Bronchial epithelial cell (primary cell): Measurements from ENCODE around the gene POLR1A. TPM values are rescaled to one million over a fixed set of nuclear protein-coding genes. Genes with fewer than 3 reads are reported as not detected.

Source experiments
- DNase-seq: peaks from one replicate; pipeline ENCODE4 v3.0.0-alpha.2; 2010; ENCODE audit warnings: low read depth
- FAIRE-seq: peaks from 2 replicates; lab custom pipeline; 2011; peaks lifted over from hg19 to GRCh38; lab: Jason Lieb, UNC
- H3K27me3 ChIP-seq: 2 replicates; pipeline ENCODE4 v1.5.1; 2011; ENCODE audit warnings: low read length; ENCODE audit not compliant: control insufficient read depth, insufficient read depth
- H3K36me3 ChIP-seq: 2 replicates; pipeline ENCODE4 v1.5.1; 2011; ENCODE audit warnings: low read length; ENCODE audit not compliant: control insufficient read depth, insufficient read depth
- H3K4me3 ChIP-seq: 2 replicates; pipeline ENCODE4 v1.5.1; 2011; ENCODE audit warnings: mild to moderate bottlenecking, low read depth, low read length, control low read depth
- CTCF ChIP-seq: IDR thresholded peaks from 2 replicates; pipeline ENCODE4 v1.5.1; 2011; ENCODE audit warnings: mild to moderate bottlenecking, moderate library complexity, low read length, control low read depth, inconsistent platforms; ENCODE audit not compliant: insufficient read depth, severe bottlenecking
- total RNA-seq: library from RNA; depleted of rRNA; stranded (reverse); fragments of >200 nt; gene quantifications from 2 replicates; pipeline ENCODE4 v1.2.1, GENCODE V29; 2014

POLR1A gene
- total RNA-seq, 1 donor from 2014 or later, result 9.7 TPM

- H3K27me3 ChIP-seq, result no peaks in the 10 kb centered on the region
- no peak overlapping the region for H3K4me3 ChIP-seq
- peaks cover 24% of the 10 kb centered on the region for H3K36me3 ChIP-seq
- FAIRE-seq, result no peak
- no peak for TF ChIP-seq CTCF
- no peak for DNase-seq
Observed at GRCh38 chr2:86033751-86034692, 71.7 kb downstream of the POLR1A start.

DNA sequence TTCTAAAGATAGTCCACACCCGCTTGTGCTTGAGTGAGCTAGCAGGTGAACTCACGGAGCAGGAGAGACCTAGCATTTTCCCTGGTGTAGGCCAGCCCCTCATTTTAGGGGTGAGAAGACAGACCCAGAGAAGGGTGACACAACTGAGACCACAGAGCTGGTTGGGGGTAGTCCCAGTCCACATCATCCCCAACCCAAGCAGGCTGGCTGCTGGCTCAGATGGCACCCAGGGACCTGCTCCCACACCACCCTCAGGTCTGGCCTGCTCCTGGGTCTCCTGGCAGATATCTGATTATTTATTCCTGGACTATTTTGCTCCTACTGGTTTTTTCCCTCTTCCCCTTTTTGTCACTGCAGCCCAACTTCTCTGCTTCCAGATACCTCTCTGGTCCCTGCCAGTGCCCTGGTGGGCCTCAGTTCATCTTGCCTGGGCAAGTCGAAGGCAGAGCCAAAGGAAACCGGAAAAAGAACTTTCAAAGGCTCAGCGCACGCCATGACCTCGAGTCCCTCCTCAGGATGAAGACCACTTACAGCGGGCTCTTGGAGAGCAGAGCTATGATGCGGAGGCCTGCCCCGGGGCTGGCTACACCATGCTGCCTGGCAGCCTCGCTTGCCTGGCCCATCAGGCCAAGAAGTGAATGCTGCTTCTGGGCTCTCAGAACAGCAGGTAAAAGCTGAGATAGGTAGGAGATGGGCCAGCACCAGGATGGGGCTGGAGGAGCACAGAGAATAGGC, 72.7 kb downstream of the POLR1A start:
- FAIRE-seq, result no peak
- Histone ChIP-seq H3K36me3 (peaks cover 28% of the 10 kb centered on the region), H3K4me3 (no peak overlapping the region), H3K27me3 (no peaks in the 10 kb centered on the region)
- DNase-seq, result no peak
- TF ChIP-seq CTCF, result no peak

GRCh38 chr2:86031606-86032005, 74.1 kb downstream of the POLR1A start:
- DNase-seq (no peak), FAIRE-seq (no peak)
- peaks cover 38% of the 10 kb centered on the region for H3K36me3 ChIP-seq
- TF ChIP-seq CTCF, result no peak
- H3K27me3 ChIP-seq, result no peaks in the 10 kb centered on the region
- no peak overlapping the region for H3K4me3 ChIP-seq

DNA sequence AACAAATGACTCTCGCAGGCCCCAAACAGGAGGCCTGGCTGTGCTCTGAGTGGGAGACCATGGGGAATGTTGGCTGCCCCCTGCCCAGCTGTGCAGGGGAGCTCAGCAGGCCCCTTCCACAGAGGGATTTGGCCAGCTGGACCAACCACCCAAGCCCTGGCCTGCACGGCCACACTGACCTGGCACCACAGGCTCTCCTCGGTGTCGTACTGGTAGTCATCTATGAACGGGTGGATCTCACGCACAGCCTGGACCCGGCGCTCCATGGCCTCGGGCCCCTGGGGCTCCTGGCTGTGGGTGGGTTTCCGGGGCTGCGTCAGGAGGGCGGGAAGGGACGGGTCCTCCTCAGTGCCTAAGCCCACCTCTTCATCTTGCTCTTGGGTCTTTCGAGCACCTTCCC, 74.5 kb downstream of the POLR1A start:
- Histone ChIP-seq H3K36me3 (peaks cover 39% of the 10 kb centered on the region), H3K4me3 (no peak overlapping the region), H3K27me3 (no peaks in the 10 kb centered on the region)
- TF ChIP-seq CTCF, result no peak
- DNase-seq, result no peak
- FAIRE-seq, result no peak

DNA sequence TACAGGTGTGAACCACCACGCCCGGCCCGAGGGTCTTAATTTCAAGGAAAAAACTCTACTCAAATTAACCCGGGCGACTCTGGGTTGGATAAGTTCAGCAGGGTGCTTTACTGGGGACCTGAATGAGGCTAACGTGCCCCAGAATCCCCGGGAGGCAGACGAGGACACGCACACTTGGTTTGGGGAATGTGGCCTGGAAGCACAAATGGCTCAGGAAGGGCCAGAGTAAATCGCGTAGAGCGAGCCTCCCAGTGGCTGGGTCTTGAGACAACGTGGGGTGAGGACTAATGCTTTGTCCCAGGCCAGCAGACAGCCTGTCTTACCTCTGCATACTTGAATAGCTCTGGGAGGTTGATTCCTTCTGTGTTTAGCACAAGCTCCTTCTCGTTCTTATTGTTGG, 75.8 kb downstream of the POLR1A start:
- Histone ChIP-seq H3K27me3 (no peaks in the 10 kb centered on the region), H3K36me3 (peaks cover 39% of the 10 kb centered on the region), H3K4me3 (no peak overlapping the region)
- no peak for DNase-seq
- no peak for FAIRE-seq
- no peak for TF ChIP-seq CTCF
